ES-I3 (cell line): Measurements from ENCODE around the gene SCYGR4.

Experiments
- H3K36me3 ChIP-seq: 2 replicates; pipeline ENCODE4 v1.6.1; 2013; ENCODE audit warnings: mild to moderate bottlenecking, low read length, control low read depth, moderate library complexity; ENCODE audit not compliant: insufficient read depth
- H3K4me1 ChIP-seq: 2 replicates; pipeline ENCODE4 v1.6.1; 2013; ENCODE audit warnings: mild to moderate bottlenecking, control low read depth, low read length; ENCODE audit not compliant: insufficient read depth
- H3K9ac ChIP-seq: 2 replicates; pipeline ENCODE4 v1.6.1; 2013; ENCODE audit warnings: low read depth, mild to moderate bottlenecking, low read length, moderate library complexity
- H3K9me3 ChIP-seq: 2 replicates; pipeline ENCODE4 v1.6.1; 2013; ENCODE audit warnings: mild to moderate bottlenecking, low read length, moderate library complexity; ENCODE audit not compliant: control insufficient read depth, insufficient read depth

The SCYGR4 gene

GRCh38 chr2:227602358-227602757 lies 14.9 kb upstream of the SCYGR4 start:
- H3K9ac ChIP-seq, result no peak overlapping the region
- H3K9me3 ChIP-seq, result no peaks in the 10 kb centered on the region
- no peaks in the 10 kb centered on the region for H3K4me1 ChIP-seq
- no peaks in the 10 kb centered on the region for H3K36me3 ChIP-seq

DNA sequence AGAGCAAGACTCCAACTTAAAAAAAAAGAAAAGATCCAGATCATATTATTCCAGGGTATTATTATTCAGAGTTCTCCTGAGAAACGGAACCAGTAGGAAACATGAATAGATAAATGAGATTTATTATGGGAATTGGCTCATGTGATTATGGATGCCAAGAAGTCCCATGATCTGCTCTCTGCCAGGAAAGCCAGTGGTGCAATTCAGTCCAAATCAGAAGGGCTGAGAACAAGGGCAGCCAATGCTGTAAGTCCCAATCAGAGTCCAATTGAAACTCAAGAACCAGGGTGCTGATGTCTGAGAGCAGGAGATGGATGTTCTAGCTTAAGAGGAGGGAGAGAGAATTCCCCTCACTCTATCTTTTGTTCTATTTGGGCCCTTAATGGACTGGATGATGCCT lies 10.8 kb upstream of the SCYGR4 start:
- Histone ChIP-seq H3K9ac (no peak overlapping the region), H3K36me3 (no peaks in the 10 kb centered on the region), H3K9me3 (no peaks in the 10 kb centered on the region), H3K4me1 (no peaks in the 10 kb centered on the region)

DNA sequence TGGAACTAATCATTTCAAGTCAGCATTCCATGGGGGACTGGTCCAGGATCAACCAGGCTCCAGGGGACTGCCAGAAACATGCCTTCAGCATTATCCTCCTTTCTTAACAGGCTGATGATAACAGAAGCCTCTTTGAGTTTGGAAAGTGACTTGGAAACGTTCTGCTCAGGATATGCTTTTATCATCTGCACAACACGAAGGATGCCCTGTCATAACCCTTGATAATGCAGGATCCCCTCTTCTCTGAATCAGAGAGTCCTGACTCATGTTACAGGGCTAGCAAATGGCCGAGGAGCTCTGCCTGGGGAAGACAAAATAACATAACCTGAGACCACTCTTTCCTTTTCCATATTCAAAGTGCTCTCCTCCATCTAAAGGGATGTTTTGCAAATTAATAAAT lies 9.4 kb upstream of the SCYGR4 start:
- no peaks in the 10 kb centered on the region for H3K4me1 ChIP-seq
- no peak overlapping the region for H3K9ac ChIP-seq
- H3K9me3 ChIP-seq, result no peaks in the 10 kb centered on the region
- no peaks in the 10 kb centered on the region for H3K36me3 ChIP-seq

- Histone ChIP-seq H3K9ac (no peak overlapping the region), H3K9me3 (no peaks in the 10 kb centered on the region), H3K4me1 (no peaks in the 10 kb centered on the region), H3K36me3 (no peaks in the 10 kb centered on the region)
These were observed 8.5 kb upstream of the SCYGR4 start for GRCh38 chr2:227608561-227609338.

DNA sequence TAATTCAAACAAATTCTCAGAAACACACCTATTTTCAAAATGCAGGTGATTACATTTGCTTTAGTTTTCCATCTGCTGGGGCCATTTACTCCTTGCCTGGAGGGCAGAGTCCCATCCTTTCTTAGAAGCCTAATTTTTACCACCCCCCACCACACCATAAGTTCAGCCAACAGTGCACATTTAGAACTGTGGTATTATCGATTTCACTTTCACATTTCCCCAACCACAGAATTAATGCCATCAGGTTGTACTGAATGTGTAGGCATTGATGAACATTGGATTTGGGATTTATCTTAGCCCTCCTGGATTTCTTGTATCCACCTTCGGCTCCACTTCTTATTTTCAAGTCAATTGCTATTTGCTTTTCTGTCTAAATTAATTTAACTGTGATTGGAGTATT lies 7.2 kb upstream of the SCYGR4 start:
- Histone ChIP-seq H3K9ac (no peak overlapping the region), H3K4me1 (no peaks in the 10 kb centered on the region), H3K36me3 (no peaks in the 10 kb centered on the region), H3K9me3 (no peaks in the 10 kb centered on the region)

DNA sequence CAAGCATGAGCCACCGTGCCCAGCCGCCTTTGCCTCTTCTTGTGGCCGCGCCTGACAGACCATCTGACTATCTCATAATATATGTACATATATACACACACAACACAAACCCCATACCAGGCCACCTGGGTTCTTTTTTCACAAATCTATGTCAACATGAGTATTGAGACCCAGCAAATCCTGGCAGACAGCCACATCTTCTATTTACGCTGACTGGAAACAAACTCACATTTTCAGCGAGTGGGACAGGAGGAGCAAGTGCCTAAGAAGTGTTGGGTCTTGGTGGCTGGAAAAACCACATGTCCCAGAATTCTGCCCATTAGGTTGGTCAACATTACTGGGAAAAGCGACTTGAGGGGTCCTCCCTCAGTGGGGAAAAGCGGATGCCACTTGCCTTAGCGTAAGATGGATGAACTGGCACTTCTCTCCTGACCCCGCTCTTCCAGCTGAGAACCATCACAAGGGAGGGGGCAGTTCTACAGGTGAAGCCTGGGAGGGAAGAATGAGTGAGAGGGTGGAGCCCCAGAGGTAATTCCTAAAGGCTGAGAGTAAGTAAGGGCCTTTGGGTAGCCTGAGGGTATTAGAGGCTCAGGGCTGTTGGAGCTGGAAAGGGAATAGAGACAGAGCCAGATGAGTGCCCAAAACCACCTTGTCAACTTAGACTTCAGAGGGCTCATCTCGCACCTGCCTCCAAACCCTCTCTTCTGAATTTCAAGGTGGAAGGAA lies 4.6 kb upstream of the SCYGR4 start:
- no peaks in the 10 kb centered on the region for H3K9me3 ChIP-seq
- H3K36me3 ChIP-seq, result no peaks in the 10 kb centered on the region
- H3K4me1 ChIP-seq, result peaks cover 10% of the 10 kb centered on the region
- H3K9ac ChIP-seq, result no peak overlapping the region

GRCh38 chr2:227613272-227613660 lies 4.0 kb upstream of the SCYGR4 start:
- Histone ChIP-seq H3K9me3 (no peaks in the 10 kb centered on the region), H3K9ac (no peak overlapping the region), H3K4me1 (peaks cover 10% of the 10 kb centered on the region), H3K36me3 (no peaks in the 10 kb centered on the region)

DNA sequence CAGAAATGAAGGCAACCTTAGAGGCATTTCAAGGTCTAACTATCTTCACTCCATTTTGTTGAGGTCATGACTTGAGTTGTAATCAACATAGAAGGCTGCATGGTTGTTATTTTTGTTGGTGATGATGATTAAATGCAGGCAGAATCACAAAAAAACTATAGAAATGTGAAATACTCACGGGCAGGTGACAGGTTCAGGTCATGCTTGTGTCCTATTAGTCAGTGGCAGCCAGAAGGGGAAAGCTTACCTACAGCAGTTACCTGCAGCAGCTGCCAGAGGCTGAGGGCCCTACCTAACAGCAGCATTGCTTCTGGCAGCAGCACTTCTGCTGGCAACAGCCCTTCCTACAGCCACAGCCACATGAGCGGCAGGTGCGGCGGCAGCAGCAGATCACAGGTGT lies 3.1 kb upstream of the SCYGR4 start:
- Histone ChIP-seq H3K36me3 (no peaks in the 10 kb centered on the region), H3K9ac (no peak overlapping the region), H3K9me3 (no peaks in the 10 kb centered on the region), H3K4me1 (peaks cover 10% of the 10 kb centered on the region)

GRCh38 chr2:227614740-227615139 lies 2.6 kb upstream of the SCYGR4 start, which contains the start of gene SCYGR3:
Gene SCYGR3 (minus strand): TSS chr2:227614840. CDS start chr2:227614840, 0 bp downstream.
- Histone ChIP-seq H3K9me3 (no peaks in the 10 kb centered on the region), H3K9ac (no peak within 1 kb of the TSS), H3K36me3 (no peaks in the 10 kb centered on the region), H3K4me1 (peaks cover 10% of the 10 kb centered on the region)

DNA sequence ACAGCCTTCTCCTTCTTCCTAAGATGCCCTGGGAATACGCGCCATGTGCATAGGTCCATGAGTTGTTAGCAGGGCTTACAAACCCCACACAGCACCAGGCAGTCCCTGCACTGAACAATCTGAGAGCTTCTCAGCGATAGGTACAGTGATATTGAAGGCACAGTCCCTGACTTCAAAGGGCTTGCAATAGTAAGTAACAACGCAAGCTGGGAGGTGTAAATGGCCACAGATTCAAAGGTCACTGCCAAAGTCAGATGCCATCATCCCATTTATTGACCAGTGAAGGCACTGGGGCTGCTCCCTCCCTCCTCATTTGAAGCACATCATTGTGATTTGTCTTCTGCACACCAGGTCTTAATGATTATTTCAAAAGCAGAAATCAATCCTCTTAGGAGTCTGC lies 2.1 kb upstream of the SCYGR4 start:
- no peaks in the 10 kb centered on the region for H3K36me3 ChIP-seq
- no peaks in the 10 kb centered on the region for H3K9me3 ChIP-seq
- peaks cover 10% of the 10 kb centered on the region for H3K4me1 ChIP-seq
- no peak overlapping the region for H3K9ac ChIP-seq

GRCh38 chr2:227615906-227616305 lies 1.4 kb upstream of the SCYGR4 start:
- no peak overlapping the region for H3K9ac ChIP-seq
- no peaks in the 10 kb centered on the region for H3K36me3 ChIP-seq
- H3K4me1 ChIP-seq, result peaks cover 10% of the 10 kb centered on the region
- no peaks in the 10 kb centered on the region for H3K9me3 ChIP-seq

DNA sequence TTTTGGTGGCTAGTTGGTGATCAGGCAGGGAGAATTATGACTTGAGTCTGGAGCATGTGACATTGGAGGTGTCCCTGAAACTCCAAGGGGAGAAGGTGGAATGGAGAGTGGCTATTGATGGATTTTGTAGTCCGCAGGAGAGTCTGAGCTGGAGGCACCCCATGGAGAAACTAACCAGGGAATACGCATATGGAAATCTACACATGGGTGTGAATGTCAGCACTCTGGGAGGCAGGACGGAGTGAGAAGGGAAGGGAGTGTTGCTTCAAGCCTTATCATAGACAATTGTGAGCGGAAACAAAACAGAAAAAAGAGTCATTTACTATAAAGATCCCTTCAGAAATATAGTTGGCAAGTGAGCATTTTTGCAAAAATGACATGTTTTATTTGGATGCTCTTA lies 667 bp upstream of the SCYGR4 start:
- Histone ChIP-seq H3K9ac (no peak overlapping the region), H3K36me3 (no peaks in the 10 kb centered on the region), H3K9me3 (no peaks in the 10 kb centered on the region), H3K4me1 (peaks cover 10% of the 10 kb centered on the region)

- Histone ChIP-seq H3K9ac (no peak overlapping the region), H3K36me3 (no peaks in the 10 kb centered on the region), H3K4me1 (no peaks in the 10 kb centered on the region; the same call in 1 of the 2 replicates), H3K9me3 (no peaks in the 10 kb centered on the region)
These were observed 5.9 kb downstream of the SCYGR4 start for GRCh38 chr2:227623226-227623625.

- Histone ChIP-seq H3K9me3 (no peaks in the 10 kb centered on the region), H3K4me1 (no peaks in the 10 kb centered on the region), H3K9ac (no peak overlapping the region), H3K36me3 (no peaks in the 10 kb centered on the region)
These were observed 8.1 kb downstream of the SCYGR4 start for GRCh38 chr2:227625420-227625819.

DNA sequence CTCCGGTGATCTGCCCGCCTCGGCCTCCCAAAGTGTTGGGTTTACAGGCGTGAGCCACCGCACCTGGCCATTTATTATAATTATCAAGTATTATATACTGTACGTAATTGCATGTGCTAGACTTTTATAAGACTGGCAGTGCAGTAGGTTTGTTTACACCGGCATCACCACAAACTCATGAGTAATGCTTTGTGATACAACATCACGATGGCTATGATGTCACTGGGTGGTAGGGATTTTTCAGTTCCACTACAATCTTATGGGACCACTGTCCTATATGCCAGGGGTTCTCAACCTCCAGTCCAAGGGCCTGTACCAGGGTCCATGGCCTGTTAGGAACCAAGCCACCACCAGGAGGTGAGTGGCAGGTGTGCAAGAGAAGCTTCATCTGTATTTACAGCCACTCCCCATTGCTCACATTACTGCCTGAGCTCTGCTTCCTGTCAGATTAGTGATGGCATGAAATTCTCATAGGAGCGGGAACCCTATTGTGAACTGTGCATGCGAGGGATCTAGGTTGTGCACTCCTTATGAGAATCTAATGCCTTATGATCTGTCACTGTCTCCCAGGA lies 9.4 kb downstream of the SCYGR4 start:
- H3K9ac ChIP-seq, result no peak overlapping the region
- no peaks in the 10 kb centered on the region for H3K4me1 ChIP-seq
- H3K9me3 ChIP-seq, result no peaks in the 10 kb centered on the region
- no peaks in the 10 kb centered on the region for H3K36me3 ChIP-seq
